SW480 (cell line): ENCODE measurements around the gene PRR7.

Source experiments
- DNase-seq: peaks from one replicate; pipeline ENCODE4 v3.0.0-alpha.2; 2016; ENCODE audit warnings: low spot score

PRR7 gene

GRCh38 chr5:177425196-177425800 is 21.3 kb upstream of the PRR7 start:
- no peak for DNase-seq

GRCh38 chr5:177425801-177426565 is 20.6 kb upstream of the PRR7 start:
- DNase-seq, result peak; percentile 100

- DNase-seq, result peak; percentile 58
Observed at GRCh38 chr5:177426566-177427210, 19.9 kb upstream of the PRR7 start, which contains the start of gene GRK6. Gene GRK6, plus strand, starts transcription at chr5:177426676. Its CDS starts 170 bp downstream, at chr5:177426846.

- no peak for DNase-seq
Observed at GRCh38 chr5:177427211-177427822, 19.3 kb upstream of the PRR7 start.

GRCh38 chr5:177427919-177428573 is 18.6 kb upstream of the PRR7 start:
- DNase-seq, result no peak

- DNase-seq, result no peak
Observed at GRCh38 chr5:177428574-177429217, 17.9 kb upstream of the PRR7 start.

- peak; percentile 57 for DNase-seq
Observed at GRCh38 chr5:177429248-177430040, 17.2 kb upstream of the PRR7 start.

GRCh38 chr5:177430140-177430951 is 16.3 kb upstream of the PRR7 start:
- DNase-seq, result no peak

GRCh38 chr5:177430972-177431316 is 15.7 kb upstream of the PRR7 start:
- DNase-seq, result peak; percentile 0

- DNase-seq, result peak; percentile 86
Observed at GRCh38 chr5:177431317-177432142, 15.1 kb upstream of the PRR7 start.

GRCh38 chr5:177432143-177432838 is 14.3 kb upstream of the PRR7 start:
- DNase-seq, result peak; percentile 81

GRCh38 chr5:177432839-177433657 is 13.6 kb upstream of the PRR7 start:
- no peak for DNase-seq

- no peak for DNase-seq
Observed at GRCh38 chr5:177433658-177434217, 12.9 kb upstream of the PRR7 start.

GRCh38 chr5:177434437-177434836 is 12.2 kb upstream of the PRR7 start:
- no peak for DNase-seq

- peak; percentile 89 for DNase-seq
Observed at GRCh38 chr5:177434942-177435738, 11.5 kb upstream of the PRR7 start.

- DNase-seq, result no peak
Observed at GRCh38 chr5:177435847-177436536, 10.6 kb upstream of the PRR7 start.
